ENCODE measurements around the gene IFNAR1.

IFNAR1 gene

DNA sequence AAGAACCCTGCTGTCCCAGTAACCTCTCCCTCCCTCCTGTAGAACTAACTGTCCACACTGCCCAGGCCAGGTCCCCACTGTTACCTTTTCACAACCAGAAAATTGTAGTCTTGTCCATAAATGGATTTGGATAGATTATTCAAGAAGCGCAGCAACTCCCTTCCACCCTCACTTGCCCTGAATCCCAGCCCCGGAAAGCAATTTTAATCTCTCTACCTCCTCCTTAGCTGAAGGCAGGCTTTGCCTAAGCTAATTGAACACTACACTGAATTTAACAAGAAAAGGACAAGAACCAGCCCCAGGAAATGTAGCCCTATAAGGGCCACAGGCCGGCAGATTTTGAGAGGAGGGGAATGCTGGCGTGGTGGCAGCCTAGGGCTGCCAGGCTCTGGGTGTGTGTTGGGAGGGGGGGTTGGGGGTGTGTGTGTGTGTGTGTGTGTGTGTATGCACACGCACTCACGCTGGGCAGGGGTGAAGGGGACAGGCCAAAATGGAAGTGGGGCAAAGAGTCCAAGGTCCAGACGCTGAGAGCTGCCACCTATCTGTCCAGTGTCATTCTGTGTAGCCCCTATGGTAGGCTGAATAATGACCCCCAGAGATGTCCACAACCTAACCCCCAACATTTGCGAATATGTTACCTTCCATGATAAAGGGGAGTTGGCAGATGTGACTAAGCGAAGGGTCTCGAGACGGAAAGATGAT is 67.7 kb downstream of the IFNAR1 start:
- Histone ChIP-seq H3K4me3 (replicated peaks; ENCODE audit: insufficient read depth, low read length) (no peak overlapping the region), H3K27ac (replicated peaks) (no peak overlapping the region), H3K27me3 (ENCODE audit: insufficient read depth, poor library complexity, severe bottlenecking) (no peaks in the 10 kb centered on the region)
- no peak for DNase-seq (ENCODE audit: low read depth in 1 of 2, low spot score in 1 of 2)
- no peak for TF ChIP-seq CTCF (IDR thresholded peaks at IDR 0.05; ENCODE audit: insufficient read depth, low read length)
- no peak for TF ChIP-seq REST (IDR thresholded peaks at IDR 0.05; ENCODE audit: insufficient replicate concordance, low read depth)
- no peak for TF ChIP-seq POLR2AphosphoS5 (IDR thresholded peaks at IDR 0.05; ENCODE audit: low read depth)
- no peak for TF ChIP-seq SPI1 (IDR thresholded peaks at IDR 0.05; ENCODE audit: borderline replicate concordance, low read depth)
- no peak for TF ChIP-seq GABPA (IDR thresholded peaks at IDR 0.05; ENCODE audit: low read depth)

DNA sequence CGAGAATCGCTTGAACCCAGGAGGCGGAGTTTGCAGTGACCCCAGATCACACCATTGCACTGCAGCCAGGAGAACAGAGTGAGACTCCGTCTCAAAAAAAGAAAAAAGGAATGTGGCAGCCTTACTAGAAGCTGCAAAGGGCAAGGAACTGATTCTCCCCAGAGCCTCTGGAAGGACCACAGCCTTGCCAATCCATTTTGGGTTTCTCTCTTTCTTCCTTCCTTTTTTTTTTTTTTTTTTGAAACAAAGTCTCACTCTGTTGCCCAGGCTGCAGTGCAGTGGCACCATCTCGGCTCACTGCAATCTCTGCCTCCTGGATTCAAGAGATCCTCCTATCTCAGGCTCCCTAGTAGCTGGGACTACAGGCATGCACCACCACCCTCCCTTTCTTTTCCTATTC is 68.6 kb downstream of the IFNAR1 start:
- peak in 1 of 2 experiments; percentile 51 for DNase-seq (ENCODE audit: low read depth in 1 of 2, low spot score in 1 of 2)
- TF ChIP-seq REST (IDR thresholded peaks at IDR 0.05; ENCODE audit: insufficient replicate concordance, low read depth) (no peak), GABPA (IDR thresholded peaks at IDR 0.05; ENCODE audit: low read depth) (no peak), SPI1 (IDR thresholded peaks at IDR 0.05; ENCODE audit: borderline replicate concordance, low read depth) (no peak), CTCF (IDR thresholded peaks at IDR 0.05; ENCODE audit: insufficient read depth, low read length) (no peak), POLR2AphosphoS5 (IDR thresholded peaks at IDR 0.05; ENCODE audit: low read depth) (no peak)
- Histone ChIP-seq H3K4me3 (replicated peaks; ENCODE audit: insufficient read depth, low read length) (no peak overlapping the region), H3K27me3 (ENCODE audit: insufficient read depth, poor library complexity, severe bottlenecking) (no peaks in the 10 kb centered on the region), H3K27ac (replicated peaks) (peak overlapping the region; percentile 42; the same call in 1 of the 2 replicates)

GRCh38 chr21:33394260-33394659 is 69.5 kb downstream of the IFNAR1 start:
- DNase-seq (ENCODE audit: low read depth in 1 of 2, low spot score in 1 of 2), result peak; percentile 96 to 99
- Histone ChIP-seq H3K4me3 (replicated peaks; ENCODE audit: insufficient read depth, low read length) (no peak overlapping the region), H3K27ac (replicated peaks) (peak overlapping the region; percentile 49), H3K27me3 (ENCODE audit: insufficient read depth, poor library complexity, severe bottlenecking) (no peaks in the 10 kb centered on the region)
- TF ChIP-seq REST (IDR thresholded peaks at IDR 0.05; ENCODE audit: insufficient replicate concordance, low read depth) (peak; percentile 51), SPI1 (IDR thresholded peaks at IDR 0.05; ENCODE audit: borderline replicate concordance, low read depth) (peak; percentile 5; the same call in 1 of the 2 replicates), GABPA (IDR thresholded peaks at IDR 0.05; ENCODE audit: low read depth) (peak; percentile 32; the same call in 1 of the 2 replicates), CTCF (IDR thresholded peaks at IDR 0.05; ENCODE audit: insufficient read depth, low read length) (no peak), POLR2AphosphoS5 (IDR thresholded peaks at IDR 0.05; ENCODE audit: low read depth) (peak; percentile 94)

Data from HL-60 (cell line).